Prostate gland (tissue), 2 donors: Measurements from ENCODE around the gene SLC1A7.

ENCODE experiments used
- CTCF ChIP-seq, 4 experiments: fragments of 200-600 bp in 2 of 4; fragments of 450-650 bp in 2 of 4; sonication (generic) in 2 of 4; IDR thresholded peaks; 1 replicate in 3 of 4; 2 replicates in 1 of 4; pipeline ENCODE4 v1.5.1; 2016 to 2019; ENCODE audit warnings: antibody characterized with exemption in 4 of 4, mild to moderate bottlenecking in 2 of 4, moderate library complexity in 2 of 4
- POLR2A ChIP-seq: fragments of 450-650 bp; IDR thresholded peaks from one replicate; pipeline ENCODE4 v1.6.1; 2016; ENCODE audit warnings: antibody characterized with exemption, mild to moderate bottlenecking
- POLR2AphosphoS5 ChIP-seq: sonication (generic); formaldehyde crosslinking; IDR thresholded peaks from one replicate; pipeline ENCODE4 v1.6.1; 2017; ENCODE audit warnings: antibody characterized with exemption

- no peak for TF ChIP-seq CTCF (IDR thresholded peaks at IDR 0.05)
- TF ChIP-seq POLR2AphosphoS5 = no peak
- no peak for TF ChIP-seq POLR2A
Measured at GRCh38 chr1:53132176-53132575, 10.3 kb downstream of the SLC1A7 start.
